ENCODE results near the gene EEF1A2.

Gene EEF1A2

DNA sequence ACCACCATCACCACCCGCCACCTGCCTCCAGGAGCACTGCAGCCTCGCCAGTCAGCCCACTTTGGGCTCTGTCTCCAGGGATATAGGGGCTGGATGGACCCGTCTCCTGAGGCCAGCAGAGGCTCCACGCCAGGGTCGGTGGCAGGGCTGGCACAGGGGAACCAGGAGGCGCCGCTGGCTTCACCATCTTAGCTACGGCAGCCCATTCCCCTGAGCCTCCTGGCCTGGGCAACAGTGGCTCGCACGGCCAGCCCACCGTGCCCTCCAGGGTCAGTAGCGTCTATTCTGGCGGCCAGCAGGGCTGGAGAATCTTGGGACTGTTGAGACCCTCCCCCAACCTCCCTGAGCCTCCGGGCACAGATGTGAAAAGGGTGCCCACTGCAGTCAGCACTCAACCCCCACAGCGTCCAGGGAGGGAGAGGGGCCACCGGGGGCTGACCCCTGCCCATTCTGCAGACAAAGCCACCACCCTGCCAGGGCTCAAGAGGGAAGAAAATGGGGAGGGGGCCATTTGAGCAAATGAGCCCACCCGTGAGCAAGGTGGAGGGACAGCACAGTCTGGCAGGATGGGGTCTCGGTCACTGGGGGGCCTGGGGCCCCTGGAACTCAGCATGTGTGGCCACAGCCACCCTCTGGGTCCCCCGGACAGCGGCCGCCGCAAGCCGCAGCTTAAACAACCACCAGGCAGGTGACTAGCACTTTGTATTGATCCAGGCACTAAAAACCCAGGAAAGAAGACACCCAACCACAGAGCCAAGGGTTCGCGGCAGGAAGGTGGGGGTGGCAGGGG, 55.1 kb downstream of the EEF1A2 start:
- no peak overlapping the region for H2BK5ac ChIP-seq (ENCODE audit: low read length)
- no peaks in the 10 kb centered on the region for H3K4me1 ChIP-seq (ENCODE audit: control insufficient read depth, low read depth, low read length)
- H3K79me1 ChIP-seq (ENCODE audit: low read length) = peaks cover 3% of the 10 kb centered on the region
- no peak overlapping the region for H3K4ac ChIP-seq (ENCODE audit: low read depth, low read length)
- no peak overlapping the region for H3K27ac ChIP-seq (ENCODE audit: low read depth, low read length)
- H4K8ac ChIP-seq (ENCODE audit: low read depth, low read length) = no peak overlapping the region
- H3K18ac ChIP-seq (ENCODE audit: low read length) = no peak overlapping the region
- H4K5ac ChIP-seq (ENCODE audit: low read length) = no peak overlapping the region
- no peak overlapping the region for H3K4me3 ChIP-seq (ENCODE audit: low read length)
- no peak for DNase-seq
- no peak overlapping the region for H3K4me2 ChIP-seq (ENCODE audit: low read length)
- no peaks in the 10 kb centered on the region for H3K36me3 ChIP-seq (ENCODE audit: control insufficient read depth, insufficient read depth, low read length)
- H3K23ac ChIP-seq (ENCODE audit: low read length) = no peak overlapping the region
- H3K9ac ChIP-seq (ENCODE audit: low read length) = no peak overlapping the region
- H2BK15ac ChIP-seq (replicated peaks; ENCODE audit: low read depth) = no peak overlapping the region
- no CpG with 5 or more reads among the region's 25 CpGs for WGBS (ENCODE audit: extremely low coverage, insufficient coverage, low lambda C conversion rate)
- H3K27me3 ChIP-seq (ENCODE audit: insufficient read depth, low read length, poor library complexity) = no peaks in the 10 kb centered on the region
- no peak overlapping the region for H3K56ac ChIP-seq (ENCODE audit: low read length)
- no peak overlapping the region for H2AK5ac ChIP-seq (ENCODE audit: low read length)
- H3K79me2 ChIP-seq (ENCODE audit: control insufficient read depth, insufficient read depth, low read length) = peaks cover 2% of the 10 kb centered on the region
- H2BK120ac ChIP-seq (ENCODE audit: low read depth, low read length) = no peak overlapping the region

DNA sequence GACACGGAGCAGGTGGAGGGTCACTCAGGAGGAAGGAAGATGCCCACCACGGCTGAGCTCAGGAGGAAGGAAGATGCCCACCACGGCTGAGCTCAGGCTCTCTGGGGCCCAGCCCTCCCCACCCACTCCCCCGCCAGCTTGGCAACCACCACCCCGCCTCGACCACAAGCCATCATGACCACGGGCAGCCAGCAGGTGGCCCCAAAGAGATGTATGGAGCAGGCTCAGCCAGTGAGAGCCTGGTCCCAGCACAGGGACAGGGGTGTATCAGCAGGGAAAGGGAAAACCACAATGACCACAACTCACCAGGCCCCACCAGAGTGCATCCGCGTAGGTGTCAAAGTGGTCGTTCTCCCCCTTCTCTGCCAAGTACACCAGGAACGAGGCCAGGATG, 56.8 kb downstream of the EEF1A2 start:
- Histone ChIP-seq H3K27me3 (ENCODE audit: insufficient read depth, low read length, poor library complexity) (no peaks in the 10 kb centered on the region), H4K8ac (ENCODE audit: low read depth, low read length) (no peak overlapping the region), H3K9ac (ENCODE audit: low read length) (no peak overlapping the region), H2BK120ac (ENCODE audit: low read depth, low read length) (no peak overlapping the region), H3K56ac (ENCODE audit: low read length) (peak overlapping the region; percentile 8), H3K4me3 (ENCODE audit: low read length) (no peak overlapping the region), H3K4ac (ENCODE audit: low read depth, low read length) (no peak overlapping the region), H2AK5ac (ENCODE audit: low read length) (no peak overlapping the region), H3K18ac (ENCODE audit: low read length) (no peak overlapping the region), H3K79me2 (ENCODE audit: control insufficient read depth, insufficient read depth, low read length) (peaks cover 2% of the 10 kb centered on the region), H3K4me2 (ENCODE audit: low read length) (no peak overlapping the region), H4K5ac (ENCODE audit: low read length) (no peak overlapping the region), H3K23ac (ENCODE audit: low read length) (no peak overlapping the region), H2BK5ac (ENCODE audit: low read length) (no peak overlapping the region), H3K79me1 (ENCODE audit: low read length) (peaks cover 2% of the 10 kb centered on the region), H3K27ac (ENCODE audit: low read depth, low read length) (no peak overlapping the region), H3K4me1 (ENCODE audit: control insufficient read depth, low read depth, low read length) (no peaks in the 10 kb centered on the region), H3K36me3 (ENCODE audit: control insufficient read depth, insufficient read depth, low read length) (no peaks in the 10 kb centered on the region), H2BK15ac (replicated peaks; ENCODE audit: low read depth) (no peak overlapping the region)
- peak; percentile 76 for DNase-seq
- WGBS (ENCODE audit: extremely low coverage, insufficient coverage, low lambda C conversion rate) = no CpG with 5 or more reads among the region's 11 CpGs

DNA sequence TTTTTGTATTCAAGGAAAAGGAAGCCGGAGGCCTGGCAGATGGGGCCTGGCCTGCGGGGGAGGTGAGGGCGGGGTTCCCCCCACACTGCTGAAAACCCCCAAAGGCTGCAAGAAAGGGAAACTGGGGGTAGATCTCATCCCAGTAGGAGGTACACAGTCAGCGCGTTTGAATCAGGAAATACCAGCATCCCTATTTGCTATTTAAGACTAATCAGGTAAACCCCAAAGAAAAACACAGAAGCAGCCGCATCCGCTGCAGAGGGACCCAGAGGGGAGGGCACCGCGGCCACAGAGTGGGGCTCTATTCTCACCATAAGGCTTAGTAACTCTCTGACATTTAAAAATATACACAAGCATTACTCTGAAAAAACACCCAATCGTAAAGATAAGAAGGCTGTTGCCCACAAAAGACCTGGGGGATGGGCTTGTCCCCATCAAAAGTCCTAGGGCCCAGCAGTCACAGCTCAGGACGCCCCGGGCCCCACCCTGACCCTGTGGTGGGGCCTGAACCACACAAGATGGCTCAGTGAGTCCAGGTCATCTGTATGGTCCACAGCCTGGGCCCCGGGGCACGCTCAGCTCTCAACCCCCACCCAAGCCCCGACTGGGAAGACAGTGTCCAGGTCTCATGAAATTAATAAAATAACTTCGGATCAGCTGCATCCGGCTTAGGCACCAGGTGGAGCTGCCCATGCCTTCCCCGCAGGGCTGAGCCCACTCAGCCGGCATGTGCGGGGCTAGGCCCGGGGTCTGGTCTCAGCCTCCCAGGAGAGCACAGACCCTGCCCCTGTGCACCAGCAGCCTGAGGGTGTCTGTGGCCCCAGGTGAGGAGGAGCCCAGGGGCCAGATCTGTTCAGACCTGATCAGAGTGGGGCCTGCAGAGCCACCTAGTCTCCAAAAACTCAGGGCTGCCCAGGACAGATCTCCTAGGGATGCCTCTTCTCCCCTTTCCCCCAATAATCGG, 57.5 kb downstream of the EEF1A2 start:
- Histone ChIP-seq H3K9ac (ENCODE audit: low read length) (no peak overlapping the region), H2BK5ac (ENCODE audit: low read length) (no peak overlapping the region), H3K4me2 (ENCODE audit: low read length) (no peak overlapping the region), H3K79me1 (ENCODE audit: low read length) (peaks cover 2% of the 10 kb centered on the region), H2BK120ac (ENCODE audit: low read depth, low read length) (no peak overlapping the region), H3K56ac (ENCODE audit: low read length) (peak overlapping the region; percentile 8), H3K79me2 (ENCODE audit: control insufficient read depth, insufficient read depth, low read length) (peaks cover 2% of the 10 kb centered on the region), H4K8ac (ENCODE audit: low read depth, low read length) (no peak overlapping the region), H3K4me1 (ENCODE audit: control insufficient read depth, low read depth, low read length) (no peaks in the 10 kb centered on the region), H3K23ac (ENCODE audit: low read length) (no peak overlapping the region), H3K36me3 (ENCODE audit: control insufficient read depth, insufficient read depth, low read length) (no peaks in the 10 kb centered on the region), H2AK5ac (ENCODE audit: low read length) (no peak overlapping the region), H3K27ac (ENCODE audit: low read depth, low read length) (no peak overlapping the region), H4K5ac (ENCODE audit: low read length) (no peak overlapping the region), H3K4me3 (ENCODE audit: low read length) (no peak overlapping the region), H3K4ac (ENCODE audit: low read depth, low read length) (no peak overlapping the region), H2BK15ac (replicated peaks; ENCODE audit: low read depth) (no peak overlapping the region), H3K18ac (ENCODE audit: low read length) (no peak overlapping the region), H3K27me3 (ENCODE audit: insufficient read depth, low read length, poor library complexity) (no peaks in the 10 kb centered on the region)
- DNase-seq = no peak
- no CpG with 5 or more reads among the region's 22 CpGs for WGBS (ENCODE audit: extremely low coverage, insufficient coverage, low lambda C conversion rate)

DNA sequence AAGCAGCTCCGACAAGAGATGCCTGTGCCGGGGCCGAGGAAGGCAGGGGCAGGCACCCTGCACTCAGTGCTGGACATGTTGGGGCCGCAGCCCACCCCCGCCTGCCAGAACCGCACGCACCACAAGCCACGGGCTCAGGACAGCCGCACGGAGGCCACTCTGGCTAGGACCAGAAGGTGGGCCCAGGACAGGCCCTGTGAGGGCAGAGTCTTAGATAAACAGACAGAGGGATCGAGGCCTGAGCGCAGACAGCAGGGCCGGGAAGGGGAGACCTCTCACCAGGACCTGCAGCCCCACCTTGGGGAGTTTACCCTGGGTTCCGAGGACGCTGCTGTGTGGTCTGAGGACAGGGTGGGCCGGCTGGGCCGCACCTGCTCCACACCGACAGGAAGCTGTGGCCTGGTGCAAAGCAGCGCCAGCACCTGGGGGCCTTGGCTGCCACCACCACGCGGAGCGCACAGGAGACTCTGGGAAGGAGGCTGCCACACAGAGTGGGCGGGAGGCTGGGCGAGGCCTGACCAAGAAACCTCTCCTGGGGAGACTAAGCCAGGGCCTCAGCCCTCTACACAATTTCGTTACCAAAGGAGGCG, 58.4 kb downstream of the EEF1A2 start:
- H3K4me2 ChIP-seq (ENCODE audit: low read length) = no peak overlapping the region
- H4K8ac ChIP-seq (ENCODE audit: low read depth, low read length) = no peak overlapping the region
- DNase-seq = no peak
- H3K18ac ChIP-seq (ENCODE audit: low read length) = no peak overlapping the region
- H2BK5ac ChIP-seq (ENCODE audit: low read length) = no peak overlapping the region
- H3K4ac ChIP-seq (ENCODE audit: low read depth, low read length) = no peak overlapping the region
- no peak overlapping the region for H2AK5ac ChIP-seq (ENCODE audit: low read length)
- peaks cover 2% of the 10 kb centered on the region for H3K79me2 ChIP-seq (ENCODE audit: control insufficient read depth, insufficient read depth, low read length)
- H3K4me3 ChIP-seq (ENCODE audit: low read length) = no peak overlapping the region
- no peaks in the 10 kb centered on the region for H3K27me3 ChIP-seq (ENCODE audit: insufficient read depth, low read length, poor library complexity)
- WGBS (ENCODE audit: extremely low coverage, insufficient coverage, low lambda C conversion rate) = no CpG with 5 or more reads among the region's 26 CpGs
- H3K23ac ChIP-seq (ENCODE audit: low read length) = no peak overlapping the region
- no peaks in the 10 kb centered on the region for H3K4me1 ChIP-seq (ENCODE audit: control insufficient read depth, low read depth, low read length)
- no peak overlapping the region for H3K9ac ChIP-seq (ENCODE audit: low read length)
- no peak overlapping the region for H4K5ac ChIP-seq (ENCODE audit: low read length)
- no peak overlapping the region for H3K56ac ChIP-seq (ENCODE audit: low read length)
- H3K36me3 ChIP-seq (ENCODE audit: control insufficient read depth, insufficient read depth, low read length) = no peaks in the 10 kb centered on the region
- H3K79me1 ChIP-seq (ENCODE audit: low read length) = peaks cover 2% of the 10 kb centered on the region
- H2BK15ac ChIP-seq (replicated peaks; ENCODE audit: low read depth) = no peak overlapping the region
- no peak overlapping the region for H2BK120ac ChIP-seq (ENCODE audit: low read depth, low read length)
- no peak overlapping the region for H3K27ac ChIP-seq (ENCODE audit: low read depth, low read length)

DNA sequence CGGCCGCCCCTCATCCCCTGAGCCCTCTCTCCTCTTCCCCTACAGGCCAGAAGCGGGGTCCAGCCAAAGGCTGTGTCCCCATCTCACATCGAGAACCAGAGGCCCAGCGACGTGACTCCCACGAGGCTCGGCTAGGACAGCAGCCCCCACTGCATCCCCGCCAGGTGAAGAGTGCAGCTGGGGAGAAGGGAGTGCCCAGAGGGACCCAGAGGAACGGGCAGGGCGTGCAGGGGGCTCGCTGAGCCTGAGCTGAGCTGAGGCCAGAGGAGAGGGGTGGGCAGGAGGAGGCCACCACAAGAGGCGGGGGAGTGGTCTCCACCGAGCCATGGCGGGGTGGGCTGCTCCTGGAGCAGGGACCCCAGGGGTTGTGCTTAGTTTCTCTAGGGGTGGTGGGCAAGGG, 59.0 kb downstream of the EEF1A2 start:
- Histone ChIP-seq H3K4me1 (ENCODE audit: control insufficient read depth, low read depth, low read length) (no peaks in the 10 kb centered on the region), H3K79me1 (ENCODE audit: low read length) (peaks cover 2% of the 10 kb centered on the region), H3K56ac (ENCODE audit: low read length) (no peak overlapping the region), H2BK15ac (replicated peaks; ENCODE audit: low read depth) (no peak overlapping the region), H3K36me3 (ENCODE audit: control insufficient read depth, insufficient read depth, low read length) (no peaks in the 10 kb centered on the region), H3K79me2 (ENCODE audit: control insufficient read depth, insufficient read depth, low read length) (peaks cover 2% of the 10 kb centered on the region), H3K27me3 (ENCODE audit: insufficient read depth, low read length, poor library complexity) (no peaks in the 10 kb centered on the region), H3K18ac (ENCODE audit: low read length) (no peak overlapping the region), H3K4me3 (ENCODE audit: low read length) (no peak overlapping the region), H3K9ac (ENCODE audit: low read length) (no peak overlapping the region), H2BK120ac (ENCODE audit: low read depth, low read length) (no peak overlapping the region), H3K4me2 (ENCODE audit: low read length) (no peak overlapping the region), H4K8ac (ENCODE audit: low read depth, low read length) (no peak overlapping the region), H3K23ac (ENCODE audit: low read length) (no peak overlapping the region), H3K4ac (ENCODE audit: low read depth, low read length) (no peak overlapping the region), H3K27ac (ENCODE audit: low read depth, low read length) (no peak overlapping the region), H2AK5ac (ENCODE audit: low read length) (no peak overlapping the region), H4K5ac (ENCODE audit: low read length) (no peak overlapping the region), H2BK5ac (ENCODE audit: low read length) (no peak overlapping the region)
- no peak for DNase-seq
- WGBS (ENCODE audit: extremely low coverage, insufficient coverage, low lambda C conversion rate) = no CpG with 5 or more reads among the region's 15 CpGs
